ENCODE results near the gene C4B.

Gene C4B

DNA sequence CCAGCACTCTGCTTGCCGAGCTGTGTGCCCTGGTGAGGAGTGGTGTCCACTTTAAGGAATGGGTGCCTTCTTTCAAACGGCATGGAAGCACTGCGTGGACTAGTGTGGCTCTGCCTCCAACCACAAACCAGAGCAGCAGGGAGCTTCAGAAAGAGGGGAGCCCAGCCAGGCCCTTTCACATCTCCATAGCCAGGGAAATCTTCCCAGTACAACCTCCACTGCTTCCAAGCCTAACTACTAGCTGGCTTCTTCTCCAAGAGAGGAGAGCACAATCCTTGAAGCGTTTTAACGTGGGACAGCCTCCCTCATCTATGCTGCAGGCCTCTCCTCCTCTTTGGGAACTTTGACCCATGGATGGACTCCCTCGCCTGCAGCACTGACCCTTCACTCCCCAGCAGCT lies 67.9 kb downstream of the C4B start:
- Mint-ChIP-seq H3K27ac (no peak overlapping the region), H3K4me3 (no peak overlapping the region), H3K4me1 (peaks cover 6% of the 10 kb centered on the region), H3K27me3 (peaks cover 34% of the 10 kb centered on the region), H3K9me3 (no peaks in the 10 kb centered on the region), H3K36me3 (no peaks in the 10 kb centered on the region)
- DNase-seq (ENCODE audit: low spot score in 2 of 2) = no peak
- ATAC-seq (ENCODE audit: low read depth) = no peak

- no peak for ATAC-seq (ENCODE audit: low read depth)
- H3K4me1 Mint-ChIP-seq = peaks cover 6% of the 10 kb centered on the region
- H3K4me3 Mint-ChIP-seq = no peak overlapping the region
- DNase-seq (ENCODE audit: low spot score in 2 of 2) = no peak
- H3K36me3 Mint-ChIP-seq = no peaks in the 10 kb centered on the region
- no peak overlapping the region for H3K27ac Mint-ChIP-seq
- H3K9me3 Mint-ChIP-seq = no peaks in the 10 kb centered on the region
- peaks cover 34% of the 10 kb centered on the region for H3K27me3 Mint-ChIP-seq
These were observed 68.3 kb downstream of the C4B start for GRCh38 chr6:32082935-32083334.

DNA sequence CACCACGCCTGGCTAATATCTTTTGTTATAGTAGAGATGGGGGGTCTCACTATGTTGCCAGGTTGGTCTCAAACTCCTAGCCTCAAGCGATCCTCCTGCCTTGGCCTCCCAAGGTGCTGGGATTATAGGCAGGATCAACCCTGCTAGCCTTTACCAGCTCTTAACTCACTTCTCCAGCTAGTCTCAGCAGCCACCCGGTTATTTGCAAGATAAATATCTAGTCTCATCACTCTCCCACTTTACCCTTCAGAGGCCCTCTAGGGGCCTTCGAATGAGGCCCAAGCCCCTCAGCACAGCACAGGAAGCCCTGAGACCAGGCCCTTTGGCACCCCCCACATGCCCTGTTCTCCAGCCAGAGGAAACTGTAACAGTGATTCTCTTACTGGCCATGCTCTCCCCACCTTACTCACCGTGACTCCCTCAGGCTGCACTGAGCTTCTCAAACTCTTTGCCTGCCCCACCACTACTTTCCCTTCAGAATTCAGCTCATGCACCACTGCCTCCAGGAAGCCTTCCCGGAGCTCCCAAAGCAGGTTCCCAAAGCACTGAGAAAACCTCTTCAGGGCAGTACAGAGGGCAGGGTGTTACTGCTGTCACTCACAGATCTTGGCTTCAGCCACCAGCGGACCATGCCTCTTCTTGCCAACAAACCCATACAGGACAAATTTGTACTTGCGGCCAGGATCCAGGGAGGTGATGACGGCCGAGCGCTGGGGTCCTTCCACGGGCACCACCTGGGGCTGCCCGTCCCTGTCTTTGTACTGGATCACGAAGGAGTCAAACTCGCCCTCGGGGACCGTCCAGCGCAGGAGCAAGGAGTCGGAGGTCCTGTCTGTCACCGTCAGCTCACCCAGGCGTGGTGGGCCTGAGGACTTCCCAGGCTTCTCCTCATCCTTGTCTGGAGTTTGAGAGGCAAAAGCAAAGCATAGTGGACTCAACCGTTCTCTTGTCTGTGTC lies 69.5 kb downstream of the C4B start:
- no peaks in the 10 kb centered on the region for H3K36me3 Mint-ChIP-seq
- H3K4me1 Mint-ChIP-seq = peaks cover 6% of the 10 kb centered on the region
- ATAC-seq (ENCODE audit: low read depth) = no peak
- H3K27ac Mint-ChIP-seq = no peak overlapping the region
- H3K4me3 Mint-ChIP-seq = no peak overlapping the region
- peaks cover 34% of the 10 kb centered on the region for H3K27me3 Mint-ChIP-seq
- no peak for DNase-seq (ENCODE audit: low spot score in 2 of 2)
- H3K9me3 Mint-ChIP-seq = no peaks in the 10 kb centered on the region

- Mint-ChIP-seq H3K27ac (no peak overlapping the region), H3K4me3 (no peak overlapping the region), H3K4me1 (peaks cover 6% of the 10 kb centered on the region), H3K27me3 (peaks cover 36% of the 10 kb centered on the region), H3K9me3 (no peaks in the 10 kb centered on the region), H3K36me3 (no peaks in the 10 kb centered on the region)
- ATAC-seq (ENCODE audit: low read depth) = no peak
- DNase-seq (ENCODE audit: low spot score in 2 of 2) = no peak
These were observed 70.2 kb downstream of the C4B start for GRCh38 chr6:32084780-32085179.

Measured in memory B cell (primary cell).